ENCODE measurements around the gene WFIKKN2.

Gene WFIKKN2

GRCh38 chr17:50806141-50806643, 29.2 kb upstream of the WFIKKN2 start:
- peak; percentile 50; the same call in 1 of the 2 replicates for TF ChIP-seq CTCF (IDR thresholded peaks at IDR 0.05)

- no peak for TF ChIP-seq CTCF (IDR thresholded peaks at IDR 0.05)
These were observed 28.4 kb upstream of the WFIKKN2 start for GRCh38 chr17:50807009-50807408.

DNA sequence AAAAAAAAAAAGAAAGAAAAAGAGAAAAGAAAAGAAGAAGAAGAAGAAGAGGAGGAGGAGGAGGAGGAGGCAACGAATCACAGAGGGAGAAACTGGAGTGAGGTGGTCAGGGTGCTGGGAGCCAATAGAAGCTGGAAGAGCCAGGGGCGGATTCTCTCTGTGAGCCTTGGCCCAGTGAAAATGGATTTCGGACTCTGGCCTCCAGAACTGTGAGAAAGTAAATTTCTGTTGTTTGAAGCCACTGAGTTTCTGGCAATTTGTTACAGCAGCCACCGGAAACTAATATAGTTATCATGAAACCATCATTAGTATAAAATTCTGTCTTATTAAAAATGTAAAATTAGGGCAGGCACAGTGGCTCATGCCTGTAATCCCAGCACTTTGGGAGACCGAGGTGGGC, 27.7 kb upstream of the WFIKKN2 start:
- TF ChIP-seq CTCF (IDR thresholded peaks at IDR 0.05), result no peak

DNA sequence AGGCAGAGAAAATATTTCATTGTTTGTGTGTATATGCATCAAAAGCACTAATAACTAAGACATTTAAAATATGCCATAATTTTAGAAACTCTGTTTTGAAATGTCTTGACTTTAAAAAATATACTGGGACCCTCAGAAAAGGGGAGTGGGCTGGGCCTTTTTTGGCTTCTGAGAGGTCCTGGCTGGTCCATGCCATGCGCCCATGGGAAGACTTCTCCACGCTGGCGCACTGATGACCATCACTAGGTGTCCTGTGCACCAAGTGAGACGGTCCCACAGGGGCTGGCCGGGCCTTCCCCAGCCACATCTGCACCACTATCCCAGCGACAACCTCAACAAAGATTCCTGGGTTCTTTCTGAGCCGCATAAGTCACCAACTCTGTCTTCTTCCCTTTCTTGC, 27.0 kb upstream of the WFIKKN2 start:
- TF ChIP-seq CTCF (IDR thresholded peaks at IDR 0.05), result no peak

DNA sequence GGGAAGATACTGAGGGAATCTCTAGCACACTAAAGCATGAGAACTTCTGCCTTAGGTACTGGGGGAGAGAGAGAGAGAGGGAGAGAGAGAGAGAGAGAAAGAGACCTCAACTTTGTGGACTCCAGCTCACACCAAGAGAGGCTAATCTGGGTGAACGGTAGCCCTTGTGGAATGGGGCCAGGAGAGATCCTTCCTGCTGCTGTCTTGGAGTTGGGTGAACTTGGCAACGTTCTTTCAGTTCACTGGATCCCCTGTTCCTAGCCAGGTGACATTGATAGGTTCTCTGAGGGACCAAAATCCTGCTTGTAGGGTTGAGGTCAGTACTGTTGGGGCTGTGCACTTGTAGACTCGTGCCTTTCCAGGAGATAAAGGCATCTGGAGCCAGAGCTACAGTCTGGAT, 26.5 kb upstream of the WFIKKN2 start:
- TF ChIP-seq CTCF (IDR thresholded peaks at IDR 0.05), result no peak

DNA sequence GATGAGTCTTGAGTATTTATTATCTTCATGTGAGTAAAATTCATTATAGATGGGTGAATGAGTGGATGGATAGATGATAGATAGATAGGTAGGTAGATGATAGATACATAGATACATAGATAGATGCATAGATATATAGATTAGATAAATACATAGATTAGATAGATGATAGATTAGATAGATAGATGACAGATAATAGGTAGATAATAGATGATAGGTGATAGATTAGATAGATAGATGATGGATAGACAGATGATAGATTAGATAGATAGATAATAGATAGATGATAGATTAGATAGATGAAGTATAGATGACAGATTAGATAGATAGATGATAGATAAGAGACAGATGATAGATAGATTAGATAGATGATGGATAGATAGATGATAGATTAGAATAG, 21.8 kb upstream of the WFIKKN2 start:
- no peak for TF ChIP-seq CTCF (IDR thresholded peaks at IDR 0.05)

DNA sequence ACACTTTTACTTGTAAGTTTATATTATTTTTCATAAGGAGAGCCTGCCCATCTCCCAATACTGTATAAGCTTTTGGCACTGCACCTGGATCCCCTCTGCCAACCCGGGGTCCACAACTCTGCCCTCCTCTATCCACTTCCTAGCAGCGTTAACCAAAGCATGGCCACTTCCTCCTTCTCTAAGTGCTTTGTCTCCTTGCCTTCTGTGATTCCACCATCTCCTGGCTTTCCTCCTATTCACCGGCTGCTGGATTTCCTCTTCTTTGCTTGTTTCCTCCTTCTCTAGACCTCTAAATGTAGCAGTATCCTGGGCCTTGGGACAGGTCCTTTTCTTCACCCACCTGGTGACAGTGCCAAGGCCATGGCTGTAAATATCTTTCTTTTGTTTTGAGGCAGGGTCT, 20.0 kb upstream of the WFIKKN2 start:
- TF ChIP-seq CTCF (IDR thresholded peaks at IDR 0.05), result no peak

DNA sequence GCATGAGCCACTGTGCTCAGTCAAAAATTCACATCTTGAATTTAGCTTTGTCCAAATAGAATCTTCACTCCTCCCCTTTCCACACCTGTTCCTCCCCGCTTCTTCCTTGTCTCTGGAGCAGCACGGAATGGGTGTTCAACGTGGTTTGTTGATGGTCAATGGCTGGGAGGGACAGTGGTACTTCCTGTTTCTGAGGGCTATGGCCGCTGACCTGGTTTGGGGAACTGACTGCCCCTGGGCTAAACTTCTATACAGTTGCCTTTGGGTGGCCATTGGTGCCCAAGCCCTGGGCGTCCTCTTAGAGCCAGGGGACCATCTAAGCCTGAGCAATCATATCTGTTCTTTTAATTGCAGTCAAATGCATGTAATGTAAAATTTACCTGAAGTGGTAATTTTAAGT, 19.1 kb upstream of the WFIKKN2 start:
- TF ChIP-seq CTCF (IDR thresholded peaks at IDR 0.05), result no peak
